H9 (cell line): ENCODE data around the gene CSHL1. TPM values are rescaled to one million over a fixed set of nuclear protein-coding genes. Genes with fewer than 3 reads are reported as not detected.

Experiments
- DNase-seq: peaks from one replicate; pipeline ENCODE4 v3.0.0-alpha.2; 2017
- H2AFZ ChIP-seq: one replicate; pipeline ENCODE4 v1.6.1; 2013; ENCODE audit warnings: mild to moderate bottlenecking, low read length, control low read depth, moderate library complexity
- H2AK5ac ChIP-seq: 2 replicates; pipeline ENCODE4 v1.6.1; 2013; ENCODE audit warnings: low read length, control low read depth, mixed read lengths; ENCODE audit not compliant: insufficient read length
- H2BK120ac ChIP-seq: one replicate; pipeline ENCODE4 v1.6.1; 2013; ENCODE audit warnings: low read depth, mild to moderate bottlenecking, low read length, control low read depth, inconsistent platforms; ENCODE audit not compliant: poor library complexity, severe bottlenecking
- H2BK12ac ChIP-seq: 2 replicates; pipeline ENCODE4 v1.6.1; 2013; ENCODE audit warnings: low read length, control low read depth, mixed read lengths, low read depth; ENCODE audit not compliant: insufficient read length
- H2BK15ac ChIP-seq: 2 replicates; pipeline ENCODE4 v1.6.1; 2013; ENCODE audit warnings: low read depth, low read length, control low read depth
- H2BK20ac ChIP-seq: one replicate; pipeline ENCODE4 v1.6.1; 2013; ENCODE audit warnings: low read depth, mild to moderate bottlenecking, low read length, control low read depth, inconsistent platforms; ENCODE audit not compliant: poor library complexity, severe bottlenecking
- H2BK5ac ChIP-seq: 2 replicates; pipeline ENCODE4 v1.6.1; 2013; ENCODE audit warnings: low read length, control low read depth, mixed read lengths; ENCODE audit not compliant: insufficient read length
- H3K14ac ChIP-seq: 2 replicates; pipeline ENCODE4 v1.6.1; 2013; ENCODE audit warnings: low read length, control low read depth; ENCODE audit not compliant: insufficient read depth
- H3K18ac ChIP-seq: 2 replicates; pipeline ENCODE4 v1.6.1; 2013; ENCODE audit warnings: low read depth, mild to moderate bottlenecking, mixed read lengths, low read length, control low read depth; ENCODE audit not compliant: insufficient read length
- H3K23ac ChIP-seq: 2 replicates; pipeline ENCODE4 v1.6.1; 2013; ENCODE audit warnings: low read length, control low read depth, mixed read lengths, low read depth; ENCODE audit not compliant: insufficient read length
- H3K23me2 ChIP-seq: 2 replicates; pipeline ENCODE4 v1.6.1; 2013; ENCODE audit warnings: low read depth, mild to moderate bottlenecking, mixed read lengths, low read length, control low read depth; ENCODE audit not compliant: insufficient read length, poor library complexity, severe bottlenecking
- H3K27ac ChIP-seq: 2 replicates; pipeline ENCODE4 v1.5.1; 2013; ENCODE audit warnings: low read length, control low read depth, mixed read lengths, low read depth; ENCODE audit not compliant: insufficient read length
- H3K27me3 ChIP-seq: 2 replicates; pipeline ENCODE4 v1.6.1; 2013; ENCODE audit warnings: low read length, control low read depth, inconsistent platforms; ENCODE audit not compliant: insufficient read depth
- H3K4ac ChIP-seq: 2 replicates; pipeline ENCODE4 v1.6.1; 2013; ENCODE audit warnings: low read depth, mild to moderate bottlenecking, control low read depth, inconsistent platforms, low read length, moderate library complexity
- H3K4me1 ChIP-seq: 2 replicates; pipeline ENCODE4 v1.6.1; 2013; ENCODE audit warnings: low read length, control low read depth, inconsistent platforms; ENCODE audit not compliant: insufficient read depth
- H3K4me2 ChIP-seq: 2 replicates; pipeline ENCODE4 v1.6.1; 2013; ENCODE audit warnings: low read length, control low read depth, mixed read lengths; ENCODE audit not compliant: insufficient read length, insufficient read depth
- H3K56ac ChIP-seq: 2 replicates; pipeline ENCODE4 v1.6.1; 2013; ENCODE audit warnings: low read depth, mild to moderate bottlenecking, mixed read lengths, low read length, control low read depth; ENCODE audit not compliant: insufficient read length
- H3K79me1 ChIP-seq: 2 replicates; pipeline ENCODE4 v1.6.1; 2013; ENCODE audit warnings: low read depth, mild to moderate bottlenecking, moderate library complexity, low read length, control low read depth, inconsistent platforms; ENCODE audit not compliant: insufficient read depth, poor library complexity, severe bottlenecking
- H3K79me2 ChIP-seq: 2 replicates; pipeline ENCODE4 v1.6.1; 2013; ENCODE audit warnings: low read length, control low read depth, inconsistent platforms; ENCODE audit not compliant: insufficient read depth
- H3K9ac ChIP-seq: 2 replicates; pipeline ENCODE4 v1.6.1; 2013; ENCODE audit warnings: low read length, control low read depth, mixed read lengths; ENCODE audit not compliant: insufficient read length; ENCODE audit errors: extremely low read depth
- H3K9me3 ChIP-seq: one replicate; pipeline ENCODE4 v1.6.1; 2013; ENCODE audit warnings: low read depth, low read length, inconsistent platforms; ENCODE audit not compliant: control insufficient read depth
- H3T11ph ChIP-seq: one replicate; pipeline ENCODE4 v1.6.1; 2013; ENCODE audit warnings: mild to moderate bottlenecking, low read length, control low read depth, inconsistent platforms
- H4K20me1 ChIP-seq: one replicate; pipeline ENCODE4 v1.6.1; 2013; ENCODE audit not compliant: control insufficient read depth, insufficient read length, insufficient read depth
- H4K5ac ChIP-seq: 2 replicates; pipeline ENCODE4 v1.6.1; 2013; ENCODE audit warnings: low read depth, mild to moderate bottlenecking, mixed read lengths, low read length, control low read depth; ENCODE audit not compliant: insufficient read length
- H4K8ac ChIP-seq: replicated peaks from 2 replicates; pipeline ENCODE4 v1.6.1; 2013; ENCODE audit warnings: low read length, control low read depth, mixed read lengths, low read depth; ENCODE audit not compliant: insufficient read length
- H4K91ac ChIP-seq: 2 replicates; pipeline ENCODE4 v1.6.1; 2013; ENCODE audit warnings: low read depth, mild to moderate bottlenecking, moderate library complexity, mixed read lengths, low read length, control low read depth; ENCODE audit not compliant: insufficient read length
- H3K27ac Mint-ChIP-seq, 3 experiments: 2 replicates in 2 of 3; 3 replicates in 1 of 3; pipeline ENCODE4 v1.8.0; 2020 to 2021; ENCODE audit warnings: mixed read lengths in 3 of 3, mild to moderate bottlenecking in 1 of 3, moderate library complexity in 1 of 3
- H3K27me3 Mint-ChIP-seq: 2 replicates; pipeline ENCODE4 v1.8.0; 2021; ENCODE audit warnings: low read depth, mild to moderate bottlenecking, moderate library complexity, mixed read lengths
- H3K36me3 Mint-ChIP-seq, 3 experiments: 2 replicates in 2 of 3; 3 replicates in 1 of 3; pipeline ENCODE4 v1.8.0; 2020 to 2021; ENCODE audit warnings: low read depth in 3 of 3, mixed read lengths in 3 of 3; ENCODE audit not compliant: insufficient read depth in 1 of 3
- H3K4me1 Mint-ChIP-seq, 2 experiments: 2 replicates each; pipeline ENCODE4 v1.8.0; 2020; ENCODE audit warnings: mixed read lengths in 2 of 2
- H3K4me3 Mint-ChIP-seq, 2 experiments: 2 replicates in 1 of 2; 3 replicates in 1 of 2; pipeline ENCODE4 v1.8.0; 2020 to 2021; ENCODE audit warnings: mild to moderate bottlenecking in 2 of 2, mixed read lengths in 2 of 2, moderate library complexity in 1 of 2
- H3K9me3 Mint-ChIP-seq, 2 experiments: 2 replicates in 1 of 2; 3 replicates in 1 of 2; pipeline ENCODE4 v1.8.0; 2020; ENCODE audit warnings: mild to moderate bottlenecking in 2 of 2, mixed read lengths in 2 of 2, moderate library complexity in 1 of 2
- CTCF ChIP-seq: fragments of 200-600 bp; sonication (generic); conservative IDR thresholded peaks from 3 replicates; pipeline ENCODE4 v1.8.0; 2021; ENCODE audit warnings: antibody characterized with exemption, mild to moderate bottlenecking
- WGBS: extraction: QIAGEN DNeasy Blood & Tissue Kit; methylation state at CpG from one replicate; pipeline ENCODE4 v1.1.7; 2013; ENCODE audit warnings: missing lambda C conversion rate, low lambda C conversion rate, mixed read lengths; ENCODE audit not compliant: insufficient read length; ENCODE audit errors: extremely low coverage; 5-methylcytosine and 5-hydroxymethylcytosine counted together
- total RNA-seq: library from RNA; stranded (reverse); gene quantifications from 2 replicates; pipeline ENCODE4 v1.2.1, GENCODE V29; 2021

CSHL1 gene
- total RNA-seq, 1 experiment from 2014 or later: not detected

- H4K20me1 ChIP-seq: no peaks in the 10 kb centered on the region
- no peak overlapping the region for H2BK20ac ChIP-seq
- H3K14ac ChIP-seq: no peak overlapping the region; the same call in 1 of the 2 replicates
- H3K9ac ChIP-seq: no peak overlapping the region
- H3K79me1 ChIP-seq: no peaks in the 10 kb centered on the region
- peaks cover 0 to 7% (median 3%) of the 10 kb centered on the region in 3 experiments; a peak in 5 of 7 replicates for H3K36me3 Mint-ChIP-seq
- no peak for TF ChIP-seq CTCF
- H3K4me3 Mint-ChIP-seq: no peak overlapping the region
- H3K56ac ChIP-seq: no peak overlapping the region
- no peaks in the 10 kb centered on the region for H3K9me3 Mint-ChIP-seq
- no peak overlapping the region for H2AFZ ChIP-seq
- no peaks in the 10 kb centered on the region for H3K27me3 ChIP-seq
- H4K8ac ChIP-seq: no peak overlapping the region
- no peak overlapping the region for H4K91ac ChIP-seq
- H2BK5ac ChIP-seq: no peak overlapping the region
- no peak overlapping the region for H2BK12ac ChIP-seq
- H3K4me1 Mint-ChIP-seq: peaks cover 2 to 6% of the 10 kb centered on the region in 2 experiments; a peak in 2 of 4 replicates
- no peak overlapping the region for H3K27ac Mint-ChIP-seq
- no peak for DNase-seq
- H3K79me2 ChIP-seq: no peaks in the 10 kb centered on the region
- no peak overlapping the region for H3T11ph ChIP-seq
- H3K9me3 ChIP-seq: no peaks in the 10 kb centered on the region
- H4K5ac ChIP-seq: no peak overlapping the region
- no peak overlapping the region for H3K23ac ChIP-seq
- no peaks in the 10 kb centered on the region for H3K4me1 ChIP-seq
- no peak overlapping the region for H2BK120ac ChIP-seq
- no peak overlapping the region for H2BK15ac ChIP-seq
- H3K23me2 ChIP-seq: no peaks in the 10 kb centered on the region
- no peak overlapping the region for H3K27ac ChIP-seq
- H2AK5ac ChIP-seq: no peak overlapping the region
- no peak overlapping the region for H3K4ac ChIP-seq
- no CpG with 5 or more reads among the region's 18 CpGs for WGBS
- no peaks in the 10 kb centered on the region for H3K27me3 Mint-ChIP-seq
- H3K4me2 ChIP-seq: no peak overlapping the region
- no peak overlapping the region for H3K18ac ChIP-seq
These were observed 36.8 kb upstream of the CSHL1 start for GRCh38 chr17:63947711-63948330.
